ENCODE data around the gene HSPBAP1. TPM values are rescaled to one million over a fixed set of nuclear protein-coding genes. Genes with fewer than 3 reads are reported as not detected.

HSPBAP1 gene
- total RNA-seq, 1 experiment from 2014 or later, result 6.4 TPM

DNA sequence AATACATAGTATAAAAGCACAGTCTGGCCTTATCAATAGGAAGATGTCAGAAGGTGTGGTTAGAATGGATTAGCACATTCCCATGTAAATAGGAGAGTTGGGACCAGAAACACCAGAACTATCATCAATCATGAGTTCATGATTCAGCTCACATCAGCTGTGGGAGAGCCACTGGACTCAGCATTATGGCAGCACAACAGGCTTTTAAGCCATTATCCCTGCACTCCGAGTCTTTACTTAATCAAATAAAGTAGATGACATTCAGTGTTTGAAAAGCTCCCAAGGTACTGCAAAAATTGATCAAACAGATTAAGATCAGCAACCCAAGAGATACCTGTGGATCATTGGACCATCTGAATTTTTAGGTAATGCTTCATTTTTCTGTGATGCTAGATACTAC lies 88.3 kb downstream of the HSPBAP1 start:
- Histone ChIP-seq H3K9ac (ENCODE audit: low read length) (no peak overlapping the region), H3K9me2 (replicated peaks; ENCODE audit: low read length) (no peaks in the 10 kb centered on the region), H3K9me3 (ENCODE audit: low read length) (no peaks in the 10 kb centered on the region), H3K4me3 (ENCODE audit: low read length) (no peak overlapping the region), H3K27me3 (ENCODE audit: low read length) (no peaks in the 10 kb centered on the region), H3K36me3 (ENCODE audit: low read depth, low read length) (peaks cover 2% of the 10 kb centered on the region; the same call in 1 of the 2 replicates), H3K4me1 (ENCODE audit: insufficient read depth, low read length) (no peaks in the 10 kb centered on the region), H3K27ac (ENCODE audit: low read length) (no peak overlapping the region), H2AFZ (ENCODE audit: low read length) (no peak overlapping the region), H3F3A (ENCODE audit: low read length, unreplicated experiment) (no peaks in the 10 kb centered on the region), H3K79me2 (ENCODE audit: low read length) (no peaks in the 10 kb centered on the region), H4K20me1 (ENCODE audit: low read length) (no peaks in the 10 kb centered on the region), H3K4me2 (ENCODE audit: low read length) (no peak overlapping the region)
- no TSS peak for BruUV-seq (replicated peaks)
- CTCF ChIA-PET, result no interaction called here
- POLR2A ChIA-PET (ENCODE audit: unreplicated experiment), result no interaction called here
- TF ChIP-seq EZH2phosphoT487 (IDR thresholded peaks at IDR 0.05; ENCODE audit: borderline replicate concordance, low read length) (no peak), EZH2 (IDR thresholded peaks at IDR 0.05; ENCODE audit: low read length, unreplicated experiment) (no peak)
- TF ChIP-seq, protein P1, sequence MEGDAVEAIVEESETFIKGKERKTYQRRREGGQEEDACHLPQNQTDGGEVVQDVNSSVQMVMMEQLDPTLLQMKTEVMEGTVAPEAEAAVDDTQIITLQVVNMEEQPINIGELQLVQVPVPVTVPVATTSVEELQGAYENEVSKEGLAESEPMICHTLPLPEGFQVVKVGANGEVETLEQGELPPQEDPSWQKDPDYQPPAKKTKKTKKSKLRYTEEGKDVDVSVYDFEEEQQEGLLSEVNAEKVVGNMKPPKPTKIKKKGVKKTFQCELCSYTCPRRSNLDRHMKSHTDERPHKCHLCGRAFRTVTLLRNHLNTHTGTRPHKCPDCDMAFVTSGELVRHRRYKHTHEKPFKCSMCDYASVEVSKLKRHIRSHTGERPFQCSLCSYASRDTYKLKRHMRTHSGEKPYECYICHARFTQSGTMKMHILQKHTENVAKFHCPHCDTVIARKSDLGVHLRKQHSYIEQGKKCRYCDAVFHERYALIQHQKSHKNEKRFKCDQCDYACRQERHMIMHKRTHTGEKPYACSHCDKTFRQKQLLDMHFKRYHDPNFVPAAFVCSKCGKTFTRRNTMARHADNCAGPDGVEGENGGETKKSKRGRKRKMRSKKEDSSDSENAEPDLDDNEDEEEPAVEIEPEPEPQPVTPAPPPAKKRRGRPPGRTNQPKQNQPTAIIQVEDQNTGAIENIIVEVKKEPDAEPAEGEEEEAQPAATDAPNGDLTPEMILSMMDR (conservative IDR thresholded peaks at IDR 0.05; ENCODE audit: low read depth, low read length), result no peak
- no peak for ATAC-seq
- no peak for DNase-seq
- intact Hi-C loops (cut with micrococcal nuclease), result no loop called here

DNA sequence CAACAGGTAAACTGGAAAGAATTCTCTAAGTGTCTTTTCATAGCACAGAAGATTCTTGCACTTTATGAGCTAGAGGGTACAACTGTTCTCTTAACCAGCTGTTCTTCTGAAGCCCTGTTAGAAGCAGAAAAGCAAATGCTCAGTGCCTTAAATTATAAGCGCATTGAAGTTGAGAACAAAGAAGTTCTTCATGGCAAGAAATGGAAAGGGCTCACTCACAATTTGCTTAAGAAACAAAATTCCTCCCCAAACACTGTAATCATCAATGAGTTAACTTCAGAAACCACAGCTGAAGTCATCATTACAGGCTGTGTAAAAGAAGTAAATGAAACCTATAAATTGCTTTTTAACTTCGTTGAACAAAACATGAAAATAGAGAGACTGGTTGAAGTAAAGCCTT lies 93.4 kb downstream of the HSPBAP1 start:
- peaks cover 8% of the 10 kb centered on the region; the same call in 1 of the 2 replicates for H3K36me3 ChIP-seq (ENCODE audit: low read depth, low read length)
- ChIA-PET CTCF (no interaction called here), POLR2A (ENCODE audit: unreplicated experiment) (no interaction called here)
- no peak for ATAC-seq
- H3K9me3 ChIP-seq (ENCODE audit: low read length), result no peaks in the 10 kb centered on the region
- H3K27ac ChIP-seq (ENCODE audit: low read length), result no peak overlapping the region
- DNase-seq, result no peak
- H3K4me2 ChIP-seq (ENCODE audit: low read length), result no peak overlapping the region
- BruUV-seq (replicated peaks), result no TSS peak
- no peaks in the 10 kb centered on the region for H3K4me1 ChIP-seq (ENCODE audit: insufficient read depth, low read length)
- H3F3A ChIP-seq (ENCODE audit: low read length, unreplicated experiment), result no peaks in the 10 kb centered on the region
- intact Hi-C loops (cut with micrococcal nuclease), result no loop called here
- H3K9me2 ChIP-seq (replicated peaks; ENCODE audit: low read length), result no peaks in the 10 kb centered on the region
- no peaks in the 10 kb centered on the region for H3K27me3 ChIP-seq (ENCODE audit: low read length)
- TF ChIP-seq, protein P1 (conservative IDR thresholded peaks at IDR 0.05; ENCODE audit: low read depth, low read length), result no peak
- no peak for TF ChIP-seq EZH2phosphoT487 (IDR thresholded peaks at IDR 0.05; ENCODE audit: borderline replicate concordance, low read length)
- TF ChIP-seq EZH2 (IDR thresholded peaks at IDR 0.05; ENCODE audit: low read length, unreplicated experiment), result no peak
- no peak overlapping the region for H3K4me3 ChIP-seq (ENCODE audit: low read length)
- H3K9ac ChIP-seq (ENCODE audit: low read length), result no peak overlapping the region
- no peak overlapping the region for H2AFZ ChIP-seq (ENCODE audit: low read length)
- H3K79me2 ChIP-seq (ENCODE audit: low read length), result no peaks in the 10 kb centered on the region
- H4K20me1 ChIP-seq (ENCODE audit: low read length), result no peaks in the 10 kb centered on the region

DNA sequence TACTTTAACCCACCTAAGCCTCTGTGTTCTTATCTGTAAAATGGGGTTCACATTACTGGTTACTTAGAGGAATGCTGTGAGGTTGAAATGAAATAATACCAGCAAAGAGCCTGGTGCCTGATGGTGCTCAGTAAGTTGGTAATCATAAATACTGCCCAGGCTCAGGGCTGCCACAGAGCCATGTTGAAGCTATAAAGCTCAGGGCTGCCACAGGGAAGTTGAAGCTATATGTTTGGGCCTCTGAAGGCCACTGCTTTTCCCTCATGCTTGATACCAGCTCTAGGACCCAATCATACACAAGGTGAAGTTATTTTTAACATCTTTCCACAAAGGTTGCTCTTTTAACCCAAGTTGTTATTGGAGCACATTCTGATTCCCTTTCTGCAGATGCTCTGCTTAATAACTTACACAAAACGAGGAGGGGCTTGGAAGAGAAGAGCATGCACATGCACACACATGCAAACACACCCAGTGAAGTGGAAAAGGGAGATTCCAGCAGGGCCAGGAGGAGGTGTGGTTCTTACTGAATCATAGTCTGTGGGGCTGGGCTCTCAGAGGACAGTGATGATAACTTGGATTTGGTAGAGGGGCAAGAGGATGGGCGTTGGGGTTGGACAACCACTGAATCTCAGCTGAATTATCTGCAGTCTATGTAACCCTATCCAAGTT lies 95.5 kb downstream of the HSPBAP1 start:
- H3K27ac ChIP-seq (ENCODE audit: low read length), result no peak overlapping the region
- no peaks in the 10 kb centered on the region for H3K9me3 ChIP-seq (ENCODE audit: low read length)
- no peak overlapping the region for H3K4me3 ChIP-seq (ENCODE audit: low read length)
- no peaks in the 10 kb centered on the region for H3F3A ChIP-seq (ENCODE audit: low read length, unreplicated experiment)
- no peaks in the 10 kb centered on the region for H3K4me1 ChIP-seq (ENCODE audit: insufficient read depth, low read length)
- TF ChIP-seq, protein P1 (conservative IDR thresholded peaks at IDR 0.05; ENCODE audit: low read depth, low read length), result no peak
- TF ChIP-seq EZH2 (IDR thresholded peaks at IDR 0.05; ENCODE audit: low read length, unreplicated experiment) (no peak), EZH2phosphoT487 (IDR thresholded peaks at IDR 0.05; ENCODE audit: borderline replicate concordance, low read length) (no peak)
- intact Hi-C loops (cut with micrococcal nuclease), result loop anchor here (10.0 kb wide), 1 partner anchor 327 kb away; the partner anchor contains the start of gene SEMA5B
- no peaks in the 10 kb centered on the region for H3K9me2 ChIP-seq (replicated peaks; ENCODE audit: low read length)
- ChIA-PET CTCF (no interaction called here), POLR2A (ENCODE audit: unreplicated experiment) (no interaction called here)
- H3K27me3 ChIP-seq (ENCODE audit: low read length), result no peaks in the 10 kb centered on the region
- peaks cover 11% of the 10 kb centered on the region; the same call in 1 of the 2 replicates for H3K36me3 ChIP-seq (ENCODE audit: low read depth, low read length)
- no TSS peak for BruUV-seq (replicated peaks)
- no peak overlapping the region for H3K9ac ChIP-seq (ENCODE audit: low read length)
- no peaks in the 10 kb centered on the region for H3K79me2 ChIP-seq (ENCODE audit: low read length)
- ATAC-seq, result no peak
- H2AFZ ChIP-seq (ENCODE audit: low read length), result no peak overlapping the region
- DNase-seq, result no peak
- H4K20me1 ChIP-seq (ENCODE audit: low read length), result no peaks in the 10 kb centered on the region
- H3K4me2 ChIP-seq (ENCODE audit: low read length), result no peak overlapping the region

Data from PC-3 (cell line).